Lower leg skin (tissue), 3 donors: Measurements from ENCODE around the gene ANKRD13C.

Source experiments
- POLR2A ChIP-seq, 2 donors: fragments of 450-650 bp; IDR thresholded peaks; one replicate each; pipeline ENCODE4 v1.6.1; 2016 to 2017; ENCODE audit warnings: antibody characterized with exemption in 2 of 2, mild to moderate bottlenecking in 1 of 2, moderate library complexity in 1 of 2
- TF ChIP-seq, protein P1 (sequence below), 3 donors: fragments of 450-650 bp; IDR thresholded peaks; one replicate each; pipeline ENCODE4 v1.5.1; 2016; ENCODE audit warnings: antibody characterized with exemption in 3 of 3, mild to moderate bottlenecking in 3 of 3, moderate library complexity in 2 of 3

DNA sequence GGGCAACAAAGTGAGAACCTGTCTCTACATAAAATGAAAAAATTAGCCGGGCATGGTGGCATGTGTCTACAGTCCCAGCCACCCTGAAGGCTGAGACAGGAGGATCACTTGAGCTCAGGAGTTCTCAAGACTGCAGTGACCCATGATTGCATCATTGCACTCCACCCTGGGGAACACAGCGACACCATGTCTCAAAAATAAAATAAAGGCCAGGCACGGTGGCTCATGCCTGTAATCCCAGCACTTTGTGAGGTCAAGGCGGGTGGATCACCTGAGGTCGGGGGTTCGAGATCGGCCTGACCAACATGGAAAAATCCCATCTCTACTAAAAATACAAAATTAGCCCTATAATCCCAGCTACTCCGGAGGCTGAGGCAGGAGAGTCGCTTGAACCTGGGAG lies 20.1 kb downstream of the ANKRD13C start:
- TF ChIP-seq, protein P1, sequence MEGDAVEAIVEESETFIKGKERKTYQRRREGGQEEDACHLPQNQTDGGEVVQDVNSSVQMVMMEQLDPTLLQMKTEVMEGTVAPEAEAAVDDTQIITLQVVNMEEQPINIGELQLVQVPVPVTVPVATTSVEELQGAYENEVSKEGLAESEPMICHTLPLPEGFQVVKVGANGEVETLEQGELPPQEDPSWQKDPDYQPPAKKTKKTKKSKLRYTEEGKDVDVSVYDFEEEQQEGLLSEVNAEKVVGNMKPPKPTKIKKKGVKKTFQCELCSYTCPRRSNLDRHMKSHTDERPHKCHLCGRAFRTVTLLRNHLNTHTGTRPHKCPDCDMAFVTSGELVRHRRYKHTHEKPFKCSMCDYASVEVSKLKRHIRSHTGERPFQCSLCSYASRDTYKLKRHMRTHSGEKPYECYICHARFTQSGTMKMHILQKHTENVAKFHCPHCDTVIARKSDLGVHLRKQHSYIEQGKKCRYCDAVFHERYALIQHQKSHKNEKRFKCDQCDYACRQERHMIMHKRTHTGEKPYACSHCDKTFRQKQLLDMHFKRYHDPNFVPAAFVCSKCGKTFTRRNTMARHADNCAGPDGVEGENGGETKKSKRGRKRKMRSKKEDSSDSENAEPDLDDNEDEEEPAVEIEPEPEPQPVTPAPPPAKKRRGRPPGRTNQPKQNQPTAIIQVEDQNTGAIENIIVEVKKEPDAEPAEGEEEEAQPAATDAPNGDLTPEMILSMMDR (IDR thresholded peaks at IDR 0.05), result no peak
- no peak for TF ChIP-seq POLR2A (IDR thresholded peaks at IDR 0.05)
